HFF-Myc (cell line): ENCODE measurements around the gene EEF1AKMT1.
A peak's percentile ranks its signal among the peaks of the same experiment; 100 is the strongest.

Experiments
- DNase-seq: peaks from one replicate; pipeline ENCODE4 v3.0.0-alpha.2; 2011; ENCODE audit warnings: low read depth; ENCODE audit errors: extremely low read depth
- H3K4me3 ChIP-seq: replicated peaks from 2 replicates; pipeline ENCODE4 v1.5.1; 2011; ENCODE audit warnings: low read depth, mild to moderate bottlenecking, control low read depth, low read length
- TF ChIP-seq, protein P1 (sequence below): IDR thresholded peaks from 2 replicates; pipeline ENCODE4 v1.5.1; 2012; ENCODE audit warnings: mild to moderate bottlenecking, low read depth, low read length, control low read depth; ENCODE audit errors: missing control alignments

Gene EEF1AKMT1

DNA sequence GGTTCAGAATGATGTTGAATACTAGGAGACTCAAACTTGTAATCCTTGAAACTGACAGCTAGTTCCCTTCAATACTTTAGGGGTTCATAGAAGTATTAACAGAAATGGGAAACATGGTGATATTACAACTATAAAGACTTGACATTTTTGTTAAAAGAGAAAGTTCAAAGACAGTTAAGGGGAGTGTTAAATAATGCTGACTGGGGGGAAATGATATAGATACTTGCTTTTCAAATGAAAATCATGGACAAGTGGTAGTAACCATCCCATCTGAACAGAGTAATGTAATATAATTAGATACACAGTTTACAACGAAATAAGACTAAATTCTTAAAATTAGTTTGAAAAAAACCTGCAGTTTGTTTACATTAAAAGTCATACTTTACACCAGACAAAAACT, 6.6 kb upstream of the EEF1AKMT1 start:
- no peak overlapping the region for H3K4me3 ChIP-seq
- no peak for DNase-seq
- TF ChIP-seq, protein P1, sequence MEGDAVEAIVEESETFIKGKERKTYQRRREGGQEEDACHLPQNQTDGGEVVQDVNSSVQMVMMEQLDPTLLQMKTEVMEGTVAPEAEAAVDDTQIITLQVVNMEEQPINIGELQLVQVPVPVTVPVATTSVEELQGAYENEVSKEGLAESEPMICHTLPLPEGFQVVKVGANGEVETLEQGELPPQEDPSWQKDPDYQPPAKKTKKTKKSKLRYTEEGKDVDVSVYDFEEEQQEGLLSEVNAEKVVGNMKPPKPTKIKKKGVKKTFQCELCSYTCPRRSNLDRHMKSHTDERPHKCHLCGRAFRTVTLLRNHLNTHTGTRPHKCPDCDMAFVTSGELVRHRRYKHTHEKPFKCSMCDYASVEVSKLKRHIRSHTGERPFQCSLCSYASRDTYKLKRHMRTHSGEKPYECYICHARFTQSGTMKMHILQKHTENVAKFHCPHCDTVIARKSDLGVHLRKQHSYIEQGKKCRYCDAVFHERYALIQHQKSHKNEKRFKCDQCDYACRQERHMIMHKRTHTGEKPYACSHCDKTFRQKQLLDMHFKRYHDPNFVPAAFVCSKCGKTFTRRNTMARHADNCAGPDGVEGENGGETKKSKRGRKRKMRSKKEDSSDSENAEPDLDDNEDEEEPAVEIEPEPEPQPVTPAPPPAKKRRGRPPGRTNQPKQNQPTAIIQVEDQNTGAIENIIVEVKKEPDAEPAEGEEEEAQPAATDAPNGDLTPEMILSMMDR, result no peak

DNA sequence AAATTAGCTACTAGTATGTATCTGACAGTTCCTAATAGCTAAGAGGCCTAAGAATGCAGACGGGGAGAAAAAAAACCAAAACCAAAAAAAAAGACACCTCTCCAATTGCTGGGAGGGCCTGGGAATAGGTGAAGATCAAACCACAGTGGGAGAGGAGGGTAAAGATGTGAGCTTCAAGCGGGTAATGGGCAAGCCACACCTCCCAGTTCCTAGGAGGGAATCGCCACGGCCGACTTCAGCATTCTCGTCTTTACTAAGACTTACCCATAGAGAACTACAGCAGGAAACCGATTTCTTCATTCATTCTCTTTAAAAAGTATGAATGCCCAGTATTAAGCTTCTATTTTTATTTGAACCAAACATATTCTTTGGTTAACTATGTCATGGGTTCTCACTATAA, 5.6 kb upstream of the EEF1AKMT1 start:
- DNase-seq, result no peak
- TF ChIP-seq, protein P1, result no peak
- H3K4me3 ChIP-seq, result no peak overlapping the region

GRCh38 chr13:20778311-20778710, 4.5 kb upstream of the EEF1AKMT1 start:
- DNase-seq, result no peak
- no peak overlapping the region for H3K4me3 ChIP-seq
- TF ChIP-seq, protein P1, result no peak

DNA sequence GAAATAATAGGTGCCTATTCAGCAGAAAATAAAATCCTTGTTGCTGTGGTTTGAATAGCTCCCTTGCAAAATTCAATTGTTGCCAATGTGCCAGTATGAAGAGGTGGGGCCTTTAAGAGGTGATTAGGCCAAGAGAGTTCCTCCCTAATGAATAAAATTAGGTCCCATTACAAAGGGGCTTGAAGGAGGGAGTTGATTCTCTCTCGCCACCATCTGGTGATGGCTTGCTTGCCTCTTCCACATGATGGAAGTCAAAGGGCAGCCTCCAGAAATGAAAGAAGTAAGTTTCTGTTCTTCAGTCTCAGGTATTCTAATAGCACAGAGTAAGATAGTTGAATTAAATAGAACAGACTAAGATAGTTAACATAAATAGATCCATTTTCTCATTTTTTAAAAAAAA, 3.0 kb upstream of the EEF1AKMT1 start:
- no peak for DNase-seq
- TF ChIP-seq, protein P1, result no peak
- H3K4me3 ChIP-seq, result no peak overlapping the region

- DNase-seq, result no peak
- TF ChIP-seq, protein P1, result no peak
- no peak overlapping the region for H3K4me3 ChIP-seq
Measured at GRCh38 chr13:20775961-20776360, 2.2 kb upstream of the EEF1AKMT1 start.

- no peak for DNase-seq
- TF ChIP-seq, protein P1, result no peak
- H3K4me3 ChIP-seq, result no peak overlapping the region
Measured at GRCh38 chr13:20774746-20775145, 985 bp upstream of the EEF1AKMT1 start.

DNA sequence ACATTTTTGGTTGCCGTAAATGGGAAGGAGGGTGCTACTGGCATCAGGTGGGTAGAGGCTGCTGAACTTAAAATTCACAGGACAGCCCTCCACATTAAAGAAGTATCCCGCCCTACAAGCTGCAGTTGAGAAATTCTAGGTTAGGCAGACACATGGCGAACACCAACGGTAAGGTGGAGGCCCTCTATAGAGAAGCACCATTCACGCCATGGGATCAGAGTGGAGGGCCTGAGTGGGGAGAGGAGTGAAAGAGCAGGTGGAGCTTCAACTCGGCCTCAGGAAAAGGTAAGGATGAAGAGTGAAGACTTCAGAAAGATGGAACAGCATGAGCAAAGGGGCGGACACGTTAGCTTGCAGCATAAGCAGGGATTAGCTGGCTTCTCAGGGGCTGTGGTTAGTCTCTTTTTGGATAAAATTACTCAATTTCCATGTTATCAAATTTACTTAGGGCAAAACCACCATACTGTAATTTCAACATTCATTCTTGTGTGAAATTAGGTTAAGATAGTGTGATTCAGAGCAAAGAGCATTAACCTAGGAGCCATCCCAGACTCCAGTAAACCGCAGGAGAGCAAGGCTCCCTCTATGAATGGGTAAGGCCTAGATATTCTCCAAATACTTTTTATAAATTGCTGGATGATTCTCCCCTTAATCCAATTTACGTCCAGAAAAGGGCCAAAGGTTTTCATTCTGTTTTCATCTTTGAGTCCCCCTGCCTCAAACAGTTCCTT, 1.2 kb downstream of the EEF1AKMT1 start:
- DNase-seq, result no peak
- peak overlapping the region; percentile 68 for H3K4me3 ChIP-seq
- TF ChIP-seq, protein P1, result no peak
